RWPE2 (cell line): ENCODE data around the gene RFX2.

Source experiments
- ATAC-seq: fragments of 200-7000 bp; cut with Tn5 transposase; 3 replicates; pipeline ENCODE4 v1.9.1; 2021; ENCODE audit warnings: low read depth
- DNase-seq: peaks from one replicate; pipeline ENCODE4 v3.0.0-alpha.2; 2020; ENCODE audit warnings: low spot score
- H3K27ac ChIP-seq: fragments of 450-650 bp; 2 replicates; pipeline ENCODE4 v1.5.1; 2017; ENCODE audit warnings: mild to moderate bottlenecking; ENCODE audit not compliant: poor library complexity, severe bottlenecking
- H3K27me3 ChIP-seq: fragments of 250-450 bp; sonication (Bioruptor Pico); 2 replicates; pipeline ENCODE4 v1.5.1; 2021; ENCODE audit warnings: mild to moderate bottlenecking, moderate library complexity; ENCODE audit not compliant: insufficient read depth, poor library complexity, severe bottlenecking
- H3K36me3 ChIP-seq: fragments of 250-450 bp; sonication (Bioruptor Pico); 2 replicates; pipeline ENCODE4 v1.5.1; 2020; ENCODE audit warnings: low read depth, mild to moderate bottlenecking, moderate library complexity
- H3K4me1 ChIP-seq: fragments of 250-450 bp; sonication (Bioruptor Pico); 2 replicates; pipeline ENCODE4 v1.5.1; 2021; ENCODE audit warnings: mild to moderate bottlenecking, moderate library complexity; ENCODE audit not compliant: insufficient read depth, poor library complexity, severe bottlenecking
- H3K4me3 ChIP-seq: fragments of 250-450 bp; sonication (Bioruptor Pico); 2 replicates; pipeline ENCODE4 v1.5.1; 2021; ENCODE audit warnings: mild to moderate bottlenecking, moderate library complexity; ENCODE audit not compliant: severe bottlenecking
- H3K9me3 ChIP-seq: fragments of 250-450 bp; sonication (Bioruptor Pico); 2 replicates; pipeline ENCODE4 v1.5.1; 2021; ENCODE audit warnings: mild to moderate bottlenecking, moderate library complexity; ENCODE audit not compliant: severe bottlenecking
- CTCF ChIP-seq: fragments of 450-650 bp; IDR thresholded peaks from one replicate; pipeline ENCODE4 v1.5.1; 2017; ENCODE audit warnings: mild to moderate bottlenecking, moderate library complexity; ENCODE audit not compliant: poor library complexity, severe bottlenecking

The RFX2 gene

GRCh38 chr19:5967994-5968430 lies 142.3 kb downstream of the RFX2 start:
- peaks cover 16% of the 10 kb centered on the region for H3K4me1 ChIP-seq
- peaks cover 13% of the 10 kb centered on the region; the same call in 1 of the 2 replicates for H3K36me3 ChIP-seq
- H3K9me3 ChIP-seq, result no peaks in the 10 kb centered on the region
- peak; percentile 69 for ATAC-seq
- H3K27ac ChIP-seq, result peak overlapping the region; percentile 84
- no peak overlapping the region for H3K4me3 ChIP-seq
- TF ChIP-seq CTCF, result peak; percentile 88
- no peak for DNase-seq
- no peaks in the 10 kb centered on the region for H3K27me3 ChIP-seq

- no peak for TF ChIP-seq CTCF
- H3K27me3 ChIP-seq, result no peaks in the 10 kb centered on the region
- H3K36me3 ChIP-seq, result peaks cover 13% of the 10 kb centered on the region; the same call in 1 of the 2 replicates
- no peaks in the 10 kb centered on the region for H3K9me3 ChIP-seq
- no peak overlapping the region for H3K4me3 ChIP-seq
- peaks cover 18% of the 10 kb centered on the region for H3K4me1 ChIP-seq
- DNase-seq (no peak), ATAC-seq (no peak)
- peak overlapping the region; percentile 84 for H3K27ac ChIP-seq
Observed at GRCh38 chr19:5967571-5967970, 142.7 kb downstream of the RFX2 start.

DNA sequence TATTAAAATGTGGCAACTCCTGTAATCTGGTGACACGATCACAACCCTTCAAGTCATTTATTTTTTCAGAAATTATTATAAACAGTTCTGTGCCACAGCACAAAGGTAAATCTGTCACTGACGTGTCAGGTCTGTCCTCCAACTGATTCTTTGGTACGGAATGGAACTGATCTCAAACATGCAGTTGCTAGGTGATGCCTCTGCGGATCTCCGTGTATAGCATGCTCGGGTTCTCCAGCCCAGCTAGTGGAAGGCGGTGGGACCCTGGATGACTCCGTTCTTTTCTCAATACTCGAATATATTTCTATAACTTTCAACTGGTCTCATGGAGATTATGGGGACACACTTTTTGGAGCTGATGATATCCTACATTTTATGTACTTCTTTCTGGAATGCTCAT lies 143.4 kb downstream of the RFX2 start:
- no peak for ATAC-seq
- H3K4me1 ChIP-seq, result peaks cover 23% of the 10 kb centered on the region
- no peaks in the 10 kb centered on the region for H3K9me3 ChIP-seq
- DNase-seq, result no peak
- H3K36me3 ChIP-seq, result peaks cover 13% of the 10 kb centered on the region; the same call in 1 of the 2 replicates
- no peak overlapping the region for H3K4me3 ChIP-seq
- H3K27me3 ChIP-seq, result no peaks in the 10 kb centered on the region
- H3K27ac ChIP-seq, result no peak overlapping the region
- TF ChIP-seq CTCF, result no peak

- H3K4me1 ChIP-seq, result peaks cover 23% of the 10 kb centered on the region
- H3K27me3 ChIP-seq, result no peaks in the 10 kb centered on the region
- no peak for DNase-seq
- no peaks in the 10 kb centered on the region for H3K9me3 ChIP-seq
- TF ChIP-seq CTCF, result no peak
- peaks cover 13% of the 10 kb centered on the region; the same call in 1 of the 2 replicates for H3K36me3 ChIP-seq
- no peak for ATAC-seq
- no peak overlapping the region for H3K27ac ChIP-seq
- no peak overlapping the region for H3K4me3 ChIP-seq
Observed at GRCh38 chr19:5966215-5966614, 144.1 kb downstream of the RFX2 start.

DNA sequence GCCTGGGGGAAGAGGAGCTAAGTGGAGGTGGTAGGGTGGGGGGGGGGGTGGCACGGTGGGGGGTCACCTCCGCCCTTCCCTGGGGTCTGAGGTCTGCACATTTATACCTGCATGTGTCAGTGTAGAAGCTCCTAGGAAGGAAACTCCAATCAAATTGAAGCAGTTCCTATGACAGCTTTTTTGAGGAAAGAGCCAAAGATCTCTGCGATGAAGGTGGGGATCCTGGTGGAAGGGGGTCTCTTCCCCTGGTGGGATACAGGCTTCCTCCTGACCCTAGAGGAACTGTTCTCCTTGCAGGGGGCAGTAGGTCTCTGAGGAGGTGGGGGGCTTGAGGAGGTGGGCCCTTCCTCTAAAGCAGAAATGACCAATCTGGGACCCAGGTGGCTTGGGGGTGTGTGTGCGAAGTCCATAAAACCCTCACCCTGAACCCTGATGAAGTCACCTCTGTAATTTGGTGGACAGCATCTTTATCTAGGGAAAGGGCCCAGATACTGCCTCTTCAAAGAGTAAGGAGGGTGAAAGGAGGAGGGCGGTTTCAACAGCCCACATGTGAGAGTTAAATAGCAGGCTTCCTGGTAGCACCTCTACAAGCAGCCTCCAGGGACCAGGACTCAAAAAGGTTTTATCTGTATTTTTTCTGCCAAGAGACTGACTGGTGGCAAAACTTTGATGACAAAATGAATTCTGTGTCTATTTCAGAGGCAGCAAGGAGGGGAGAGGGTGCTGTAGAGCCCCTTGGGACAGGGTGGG lies 145.3 kb downstream of the RFX2 start:
- no peak for DNase-seq
- no peak overlapping the region for H3K4me3 ChIP-seq
- H3K36me3 ChIP-seq, result peaks cover 13% of the 10 kb centered on the region; the same call in 1 of the 2 replicates
- TF ChIP-seq CTCF, result no peak
- H3K9me3 ChIP-seq, result no peaks in the 10 kb centered on the region
- no peak for ATAC-seq
- H3K27me3 ChIP-seq, result no peaks in the 10 kb centered on the region
- no peak overlapping the region for H3K27ac ChIP-seq
- H3K4me1 ChIP-seq, result peaks cover 23% of the 10 kb centered on the region
